Neuron (in vitro differentiated cells): Measurements from ENCODE around the gene TBCCD1.

Experiments
- H2AFZ ChIP-seq: one replicate; pipeline ENCODE4 v1.6.1; 2013; ENCODE audit warnings: low read depth, mild to moderate bottlenecking, inconsistent platforms, low read length, moderate library complexity
- H3K27me3 ChIP-seq: one replicate; pipeline ENCODE4 v1.6.1; 2013; ENCODE audit warnings: low read length; ENCODE audit not compliant: insufficient read depth
- H3K36me3 ChIP-seq: one replicate; pipeline ENCODE4 v1.6.1; 2013; ENCODE audit warnings: low read length; ENCODE audit not compliant: insufficient read depth
- H3K4me1 ChIP-seq: one replicate; pipeline ENCODE4 v1.6.1; 2013; ENCODE audit warnings: low read length; ENCODE audit not compliant: insufficient read depth
- H3K4me3 ChIP-seq: 2 replicates; pipeline ENCODE4 v1.5.1; 2013; ENCODE audit warnings: mild to moderate bottlenecking, low read length, moderate library complexity
- H3K9me3 ChIP-seq: one replicate; pipeline ENCODE4 v1.6.1; 2013; ENCODE audit warnings: low read length

The TBCCD1 gene

DNA sequence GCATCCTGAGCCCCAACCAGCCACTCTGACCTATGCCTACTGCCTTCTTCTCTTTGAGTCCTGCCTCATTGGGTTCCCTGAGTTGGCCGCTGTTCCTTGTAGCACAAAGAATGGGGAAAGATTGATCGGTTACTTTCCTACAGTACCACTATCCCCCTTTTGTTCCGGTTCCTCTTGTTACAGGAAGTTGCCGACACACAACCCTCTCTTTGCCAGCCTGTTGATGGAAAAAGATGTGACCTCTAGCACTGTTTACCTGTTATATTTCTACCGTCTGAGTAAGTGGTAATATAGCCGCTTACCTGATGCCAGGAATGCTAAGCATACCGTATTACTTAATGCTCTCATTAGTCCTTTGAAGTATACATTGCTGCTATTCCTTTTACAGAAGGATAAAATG, 36.0 kb upstream of the TBCCD1 start:
- H3K4me3 ChIP-seq = no peak overlapping the region
- no peaks in the 10 kb centered on the region for H3K4me1 ChIP-seq
- H3K36me3 ChIP-seq = no peaks in the 10 kb centered on the region
- H2AFZ ChIP-seq = no peak overlapping the region
- H3K9me3 ChIP-seq = no peaks in the 10 kb centered on the region
- no peaks in the 10 kb centered on the region for H3K27me3 ChIP-seq

DNA sequence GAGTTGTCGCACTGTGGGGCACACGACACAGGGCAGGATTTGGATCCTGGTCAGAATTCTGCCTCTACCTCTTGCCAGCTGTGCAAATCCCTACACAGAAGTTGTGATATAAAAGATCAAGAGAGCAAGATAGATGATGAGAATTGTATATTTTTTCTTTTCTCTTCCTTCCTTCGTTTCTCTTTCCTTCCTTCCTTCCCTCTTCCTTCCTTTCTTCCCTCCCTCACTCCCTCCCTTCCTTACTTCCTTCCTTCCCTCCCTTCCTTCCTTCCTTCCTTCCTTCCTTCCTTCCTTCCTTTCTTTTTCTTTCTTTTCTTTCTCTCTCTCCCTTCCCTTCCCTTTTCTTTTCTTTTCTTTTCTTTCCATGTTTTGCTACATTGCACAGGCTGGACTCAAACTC, 33.8 kb upstream of the TBCCD1 start:
- Histone ChIP-seq H3K4me1 (no peaks in the 10 kb centered on the region), H2AFZ (no peak overlapping the region), H3K36me3 (no peaks in the 10 kb centered on the region), H3K4me3 (no peak overlapping the region), H3K9me3 (no peaks in the 10 kb centered on the region), H3K27me3 (no peaks in the 10 kb centered on the region)

DNA sequence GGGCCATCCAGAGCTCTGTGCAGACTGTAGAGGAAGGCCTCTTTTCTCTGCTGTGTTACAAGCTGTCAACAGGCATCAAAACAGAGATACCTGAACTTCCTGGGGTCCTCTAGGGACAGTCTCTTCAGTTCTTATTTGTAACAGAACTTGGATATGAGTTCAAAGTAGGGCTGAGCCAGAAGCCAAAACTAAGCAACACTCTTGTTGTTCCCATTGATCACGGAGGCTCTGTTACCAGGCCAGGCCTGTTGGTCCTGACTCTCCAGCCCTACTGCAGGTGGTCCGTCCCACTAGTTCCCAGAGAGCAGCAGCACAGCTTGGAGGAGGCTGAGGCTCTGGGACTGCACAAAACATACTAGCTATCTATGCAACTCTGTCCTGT, 32.6 kb upstream of the TBCCD1 start:
- Histone ChIP-seq H3K4me3 (no peak overlapping the region), H3K27me3 (no peaks in the 10 kb centered on the region), H3K4me1 (no peaks in the 10 kb centered on the region), H3K9me3 (no peaks in the 10 kb centered on the region), H2AFZ (no peak overlapping the region), H3K36me3 (no peaks in the 10 kb centered on the region)

DNA sequence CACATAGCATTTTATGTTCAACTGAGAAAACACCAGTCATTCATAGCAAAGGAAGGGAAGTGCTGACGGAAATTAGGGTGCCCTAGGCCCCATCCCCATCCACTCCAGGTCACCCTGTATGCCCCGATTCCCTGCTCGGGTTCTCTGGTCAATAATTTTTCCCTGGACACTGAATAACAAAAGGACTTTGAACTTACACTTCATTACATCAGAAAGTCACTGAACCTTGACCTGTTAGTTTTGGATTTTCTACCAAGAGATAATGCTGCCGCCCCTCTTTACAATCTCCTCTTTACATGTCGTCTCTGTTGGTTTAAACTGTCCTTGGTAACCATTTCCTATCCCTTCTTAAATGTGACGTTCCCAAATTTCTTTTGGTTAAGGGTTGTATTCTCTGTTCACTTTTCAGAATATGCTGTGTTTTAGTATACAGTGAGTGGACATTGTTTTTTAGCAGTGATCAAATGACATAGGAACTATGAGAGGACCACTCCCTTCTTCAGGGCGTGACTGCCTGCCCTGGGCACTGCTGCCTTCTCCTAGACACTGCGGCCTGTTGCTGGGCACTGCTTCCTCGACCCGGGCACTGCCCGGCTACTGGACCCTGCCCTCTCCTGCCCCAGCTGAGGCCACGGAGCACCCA, 32.1 kb upstream of the TBCCD1 start:
- no peaks in the 10 kb centered on the region for H3K9me3 ChIP-seq
- no peaks in the 10 kb centered on the region for H3K36me3 ChIP-seq
- H2AFZ ChIP-seq = no peak overlapping the region

DNA sequence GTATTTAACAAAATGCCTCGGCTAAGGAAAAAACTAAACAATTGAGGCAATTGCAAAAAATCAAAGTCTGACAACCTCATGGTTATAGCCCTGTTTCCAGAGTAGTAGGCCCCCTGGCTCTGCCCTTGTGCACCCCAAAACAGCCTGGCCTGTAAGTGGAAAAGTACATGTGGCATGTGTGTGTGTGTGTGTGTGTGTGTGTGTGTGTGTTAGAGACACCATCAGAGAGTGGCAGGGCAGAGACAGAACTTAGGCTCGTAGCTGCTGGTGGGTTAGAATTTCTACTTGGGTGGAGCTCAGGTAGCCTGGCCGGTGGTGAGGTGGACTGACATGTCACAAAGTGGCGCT, 31.6 kb upstream of the TBCCD1 start:
- Histone ChIP-seq H3K4me1 (no peaks in the 10 kb centered on the region), H3K9me3 (no peaks in the 10 kb centered on the region), H3K36me3 (no peaks in the 10 kb centered on the region), H3K27me3 (no peaks in the 10 kb centered on the region), H2AFZ (no peak overlapping the region), H3K4me3 (no peak overlapping the region)

More for the DNA sequence above, 32.1 kb upstream of the TBCCD1 start:
- no peaks in the 10 kb centered on the region for H3K27me3 ChIP-seq
- H3K4me3 ChIP-seq = no peak overlapping the region
- H3K4me1 ChIP-seq = no peaks in the 10 kb centered on the region

DNA sequence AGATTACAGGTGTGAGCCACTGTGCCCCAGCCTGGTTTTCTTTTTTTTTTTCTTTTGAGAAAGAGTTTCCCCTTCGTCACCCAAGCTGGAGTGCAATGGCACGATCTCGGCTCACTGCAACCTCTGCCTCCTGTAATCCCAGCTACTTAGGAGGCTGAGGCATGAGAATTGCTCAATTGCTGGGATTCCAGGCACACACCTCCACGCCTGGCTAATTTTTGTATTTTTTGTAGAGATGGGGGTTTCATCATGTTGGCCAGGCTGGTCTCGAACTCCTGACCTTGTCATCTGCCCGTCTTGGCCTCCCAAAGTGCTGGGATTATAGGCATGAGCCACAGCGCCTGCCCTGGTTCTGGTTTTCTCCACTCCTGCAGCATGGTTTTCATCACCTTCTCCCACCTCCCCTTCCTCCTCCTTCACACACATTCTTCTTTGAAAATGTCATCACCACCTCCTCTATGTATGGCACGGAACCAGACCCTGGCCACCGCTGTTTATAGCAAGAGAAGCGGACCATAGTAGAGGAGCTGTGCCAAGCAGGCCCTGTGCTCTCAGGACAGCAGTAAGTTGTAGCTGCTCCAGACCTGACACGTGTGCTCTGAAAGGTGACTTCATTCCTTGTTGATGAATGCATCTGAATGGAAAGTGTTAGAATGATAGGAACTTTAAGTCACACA, 31.1 kb upstream of the TBCCD1 start:
- H3K9me3 ChIP-seq = no peaks in the 10 kb centered on the region
- no peaks in the 10 kb centered on the region for H3K36me3 ChIP-seq
- no peak overlapping the region for H3K4me3 ChIP-seq
- H2AFZ ChIP-seq = no peak overlapping the region
- H3K27me3 ChIP-seq = no peaks in the 10 kb centered on the region
- no peaks in the 10 kb centered on the region for H3K4me1 ChIP-seq

DNA sequence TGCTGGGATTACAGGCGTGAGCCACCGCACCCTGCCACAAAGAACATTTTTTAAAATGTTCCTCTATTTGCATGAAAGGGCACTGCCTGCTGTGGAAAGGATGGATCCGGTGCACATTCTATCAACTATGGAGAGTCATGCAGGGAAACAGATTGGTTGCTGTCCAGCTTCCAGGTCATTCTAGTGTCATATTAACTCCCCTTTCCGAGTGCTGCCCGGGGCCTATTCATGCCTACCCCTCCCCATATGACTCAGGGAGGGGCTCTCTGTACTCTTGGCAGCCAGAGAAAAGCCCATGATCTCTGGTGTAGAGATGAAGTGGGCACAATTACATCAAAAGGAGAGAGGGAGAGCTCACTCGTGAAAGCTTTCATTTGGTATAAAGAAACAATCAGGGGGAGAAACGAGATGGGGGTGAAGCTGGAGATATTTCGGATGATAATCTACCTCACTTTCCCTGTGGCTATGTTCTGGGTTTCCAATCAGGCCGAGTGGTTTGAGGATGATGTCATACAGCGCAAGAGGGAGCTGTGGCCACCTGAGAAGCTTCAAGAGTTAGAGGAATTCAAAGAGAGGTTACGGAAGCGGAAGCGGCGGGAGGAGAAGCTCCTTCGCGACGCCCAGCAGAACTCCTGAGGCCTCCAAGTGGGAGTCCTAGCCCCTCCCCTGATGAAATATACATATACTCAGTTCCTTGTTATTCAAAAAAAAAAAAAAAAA, 29.6 kb upstream of the TBCCD1 start:
- Histone ChIP-seq H3K4me3 (no peak overlapping the region), H2AFZ (no peak overlapping the region)

DNA sequence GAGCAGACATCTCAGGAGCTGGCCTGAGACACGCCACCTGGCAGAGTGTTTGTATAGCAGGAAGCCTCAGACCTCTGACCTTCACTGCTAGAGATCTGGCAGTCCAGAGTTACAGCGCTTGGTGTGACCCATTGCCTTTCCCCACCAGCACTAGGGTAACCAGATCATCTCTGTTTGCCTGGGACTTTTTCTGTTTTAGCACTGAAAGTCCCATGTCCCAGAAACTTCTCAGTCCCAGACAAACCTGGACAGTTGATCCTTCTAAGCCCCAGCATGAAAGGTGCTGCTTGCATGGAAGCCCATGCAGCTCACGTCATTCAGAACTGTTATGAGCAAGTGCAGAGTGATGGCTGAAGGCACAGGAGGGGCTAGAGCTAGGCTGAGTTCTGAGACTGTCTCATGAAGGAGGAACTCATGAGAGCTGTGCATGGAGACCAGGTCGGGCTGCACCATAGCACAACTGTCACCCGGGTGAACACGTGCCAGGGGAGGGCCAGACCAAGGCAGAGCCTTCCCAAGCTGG, 27.5 kb upstream of the TBCCD1 start:
- H2AFZ ChIP-seq = no peak overlapping the region
- no peaks in the 10 kb centered on the region for H3K9me3 ChIP-seq
- no peak overlapping the region for H3K4me3 ChIP-seq
- H3K36me3 ChIP-seq = no peaks in the 10 kb centered on the region
- no peaks in the 10 kb centered on the region for H3K4me1 ChIP-seq
- no peaks in the 10 kb centered on the region for H3K27me3 ChIP-seq

More for the DNA sequence above, 29.6 kb upstream of the TBCCD1 start:
- H3K36me3 ChIP-seq = no peaks in the 10 kb centered on the region
- no peaks in the 10 kb centered on the region for H3K4me1 ChIP-seq
- H3K9me3 ChIP-seq = no peaks in the 10 kb centered on the region
- no peaks in the 10 kb centered on the region for H3K27me3 ChIP-seq

DNA sequence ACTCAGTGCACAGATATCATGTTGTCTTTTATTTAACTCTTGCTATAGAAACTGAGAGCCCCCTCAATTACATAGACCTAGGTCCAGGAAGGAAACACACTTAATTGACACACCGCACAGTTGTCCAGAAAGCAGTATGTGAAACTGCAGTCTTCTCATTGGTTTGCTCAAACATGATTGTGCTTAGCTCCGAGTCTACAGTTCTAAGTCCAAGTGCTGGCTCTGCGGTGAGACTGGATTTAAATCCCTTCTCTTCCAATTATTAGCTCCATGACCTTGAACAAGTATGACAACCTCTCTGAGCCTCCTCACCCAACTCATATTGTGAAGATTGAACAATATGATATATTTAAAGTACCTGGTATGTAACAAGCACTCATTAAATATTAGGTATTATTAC, 26.7 kb upstream of the TBCCD1 start:
- no peak overlapping the region for H2AFZ ChIP-seq
- no peaks in the 10 kb centered on the region for H3K27me3 ChIP-seq
- H3K4me3 ChIP-seq = no peak overlapping the region
- no peaks in the 10 kb centered on the region for H3K9me3 ChIP-seq
- H3K4me1 ChIP-seq = no peaks in the 10 kb centered on the region
- H3K36me3 ChIP-seq = no peaks in the 10 kb centered on the region

DNA sequence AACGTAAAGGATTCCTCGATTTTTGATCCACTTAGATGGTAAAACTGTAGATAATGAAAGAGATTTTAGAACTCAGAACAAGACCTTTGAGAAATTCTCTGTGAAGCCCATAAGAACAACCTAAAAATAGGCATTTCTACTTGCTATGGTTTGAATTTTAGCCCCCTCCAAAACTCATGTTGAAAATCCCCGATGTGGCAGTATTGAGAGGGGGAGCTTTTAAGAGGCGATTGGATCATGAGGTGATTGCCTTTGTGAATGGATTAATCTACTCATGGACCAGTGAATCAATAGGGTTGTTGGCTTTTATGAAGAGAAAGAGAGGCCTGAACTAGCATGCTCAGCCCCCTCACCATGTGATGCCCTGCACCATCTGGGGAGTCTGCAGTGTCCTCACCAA, 25.5 kb upstream of the TBCCD1 start:
- Histone ChIP-seq H3K4me3 (no peak overlapping the region), H2AFZ (no peak overlapping the region), H3K4me1 (no peaks in the 10 kb centered on the region), H3K27me3 (no peaks in the 10 kb centered on the region), H3K36me3 (no peaks in the 10 kb centered on the region), H3K9me3 (no peaks in the 10 kb centered on the region)

DNA sequence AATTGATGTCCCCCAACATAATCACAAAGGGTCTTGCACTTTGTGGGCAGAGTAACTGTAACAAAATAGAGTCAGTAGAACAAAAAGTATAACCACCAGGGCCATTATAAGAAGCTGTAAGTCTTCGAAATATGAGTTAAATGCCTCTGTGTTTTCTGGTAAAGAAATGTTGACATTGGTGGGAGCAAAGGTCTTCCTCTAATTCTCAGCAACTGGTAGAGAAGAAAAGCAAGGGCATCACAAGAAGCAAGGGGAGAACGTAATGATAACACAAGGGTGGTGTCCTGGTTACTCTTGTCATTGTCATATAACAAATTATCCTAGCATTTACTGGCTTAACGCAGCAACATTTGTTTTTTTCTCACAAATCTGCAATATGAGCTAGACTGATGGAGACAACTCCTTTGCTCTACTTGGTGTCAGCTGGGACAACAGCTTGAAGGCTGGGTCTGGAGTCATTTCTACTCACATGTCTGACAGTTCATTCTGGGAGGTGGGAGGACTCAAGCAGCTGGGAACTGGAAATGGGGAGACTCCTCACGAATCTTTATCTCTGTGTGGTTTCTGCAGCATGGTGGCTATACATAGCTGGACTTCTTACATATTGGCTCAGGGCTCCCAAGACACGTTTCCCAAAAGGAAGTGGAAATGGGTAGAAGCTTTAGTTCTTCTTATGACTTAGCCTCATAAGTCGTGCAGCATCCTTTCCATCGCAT, 23.6 kb upstream of the TBCCD1 start:
- H2AFZ ChIP-seq = no peak overlapping the region
- H3K4me3 ChIP-seq = no peak overlapping the region
- no peaks in the 10 kb centered on the region for H3K27me3 ChIP-seq
- no peaks in the 10 kb centered on the region for H3K4me1 ChIP-seq
- H3K36me3 ChIP-seq = peaks cover 6% of the 10 kb centered on the region
- no peaks in the 10 kb centered on the region for H3K9me3 ChIP-seq

DNA sequence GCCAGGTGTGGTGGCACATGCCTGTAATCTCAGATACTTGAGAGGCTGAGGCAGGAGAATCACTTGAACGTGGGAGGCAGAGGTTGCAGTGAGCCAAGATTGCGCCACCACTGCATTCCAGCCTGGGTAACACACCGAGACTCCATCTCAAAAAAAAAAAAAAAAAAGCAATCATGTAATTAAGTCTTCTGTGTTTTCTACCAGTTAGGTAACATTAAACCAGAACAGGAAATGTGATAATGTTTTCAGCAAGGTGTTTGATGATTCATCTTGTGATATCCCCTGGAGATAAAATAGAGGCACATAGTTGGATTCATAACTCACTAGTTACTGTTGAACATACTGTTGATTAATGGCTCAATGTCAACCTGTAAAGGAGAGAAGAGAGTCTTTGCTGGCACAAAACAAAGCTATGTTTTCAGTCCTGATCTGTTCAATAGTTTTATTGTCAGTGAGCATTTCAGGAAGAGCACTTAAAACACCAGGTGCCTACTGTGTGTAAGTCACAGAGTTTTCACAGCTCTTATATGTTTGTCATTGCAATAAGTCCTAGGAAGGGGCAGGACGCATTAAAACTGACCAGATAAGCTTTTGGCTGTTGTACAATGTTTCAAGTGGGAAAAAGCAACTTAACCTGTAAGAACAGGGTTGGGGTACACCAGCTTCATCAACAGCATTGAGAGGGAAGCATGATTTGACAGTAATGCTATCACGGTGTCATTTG, 22.9 kb upstream of the TBCCD1 start:
- Histone ChIP-seq H3K9me3 (no peaks in the 10 kb centered on the region), H3K27me3 (no peaks in the 10 kb centered on the region), H3K36me3 (peaks cover 13% of the 10 kb centered on the region), H3K4me3 (no peak overlapping the region), H2AFZ (no peak overlapping the region), H3K4me1 (no peaks in the 10 kb centered on the region)
